GM06990 (cell line): ENCODE results near the gene CENATAC.
"Not testable (repeated sequence)": the region's sequence is repeated elsewhere in the genome, so short reads cannot be mapped to it uniquely, and the experiment has no call there.

ENCODE experiments used
- DNase-seq: peaks from one replicate; pipeline ENCODE4 v3.0.0-alpha.2; 2011; ENCODE audit not compliant: insufficient read length; ENCODE audit errors: extremely low read depth
- H3K27me3 ChIP-seq: replicated peaks from 2 replicates; pipeline ENCODE4 v1.6.0; 2011; ENCODE audit warnings: low read length; ENCODE audit not compliant: control insufficient read depth, insufficient read depth
- H3K36me3 ChIP-seq: 2 replicates; pipeline ENCODE4 v1.5.1; 2011; ENCODE audit warnings: low read length; ENCODE audit not compliant: control insufficient read depth, insufficient read depth
- H3K4me3 ChIP-seq: replicated peaks from 2 replicates; pipeline ENCODE4 v1.5.1; 2011; ENCODE audit warnings: low read depth, mild to moderate bottlenecking, control low read depth, low read length
- TF ChIP-seq, protein P1 (sequence below): IDR thresholded peaks from 2 replicates; pipeline ENCODE4 v1.5.1; 2011; ENCODE audit warnings: low read length, control low read depth, mild to moderate bottlenecking, inconsistent platforms; ENCODE audit not compliant: insufficient read depth, poor library complexity, severe bottlenecking

CENATAC gene

GRCh38 chr11:118957968-118958367, 40.0 kb upstream of the CENATAC start:
- DNase-seq: no peak
- Histone ChIP-seq H3K36me3 (no peaks in the 10 kb centered on the region), H3K27me3 (peaks cover 1% of the 10 kb centered on the region), H3K4me3 (no peak overlapping the region)
- TF ChIP-seq, protein P1, sequence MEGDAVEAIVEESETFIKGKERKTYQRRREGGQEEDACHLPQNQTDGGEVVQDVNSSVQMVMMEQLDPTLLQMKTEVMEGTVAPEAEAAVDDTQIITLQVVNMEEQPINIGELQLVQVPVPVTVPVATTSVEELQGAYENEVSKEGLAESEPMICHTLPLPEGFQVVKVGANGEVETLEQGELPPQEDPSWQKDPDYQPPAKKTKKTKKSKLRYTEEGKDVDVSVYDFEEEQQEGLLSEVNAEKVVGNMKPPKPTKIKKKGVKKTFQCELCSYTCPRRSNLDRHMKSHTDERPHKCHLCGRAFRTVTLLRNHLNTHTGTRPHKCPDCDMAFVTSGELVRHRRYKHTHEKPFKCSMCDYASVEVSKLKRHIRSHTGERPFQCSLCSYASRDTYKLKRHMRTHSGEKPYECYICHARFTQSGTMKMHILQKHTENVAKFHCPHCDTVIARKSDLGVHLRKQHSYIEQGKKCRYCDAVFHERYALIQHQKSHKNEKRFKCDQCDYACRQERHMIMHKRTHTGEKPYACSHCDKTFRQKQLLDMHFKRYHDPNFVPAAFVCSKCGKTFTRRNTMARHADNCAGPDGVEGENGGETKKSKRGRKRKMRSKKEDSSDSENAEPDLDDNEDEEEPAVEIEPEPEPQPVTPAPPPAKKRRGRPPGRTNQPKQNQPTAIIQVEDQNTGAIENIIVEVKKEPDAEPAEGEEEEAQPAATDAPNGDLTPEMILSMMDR: no peak

DNA sequence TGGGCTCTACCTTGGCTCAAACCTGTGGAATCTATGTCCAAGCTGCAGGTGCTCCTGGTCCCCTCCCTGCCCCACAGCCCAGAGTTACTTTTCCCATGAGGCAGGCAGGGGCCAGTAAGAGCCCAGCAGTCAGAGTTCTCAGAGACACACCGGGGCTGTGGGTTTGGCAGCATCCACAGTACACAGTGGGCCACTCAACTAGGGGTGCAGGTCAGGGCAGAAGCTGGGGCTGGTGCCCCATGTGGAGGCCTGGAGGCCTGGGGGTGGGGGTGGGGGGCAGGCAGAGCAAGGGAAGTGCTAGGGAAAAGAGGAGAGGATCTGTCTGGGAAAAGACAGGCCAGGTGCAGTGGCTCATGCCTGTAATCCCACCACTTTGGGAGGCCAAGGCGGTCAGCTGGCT, 39.4 kb upstream of the CENATAC start:
- TF ChIP-seq, protein P1: no peak
- Histone ChIP-seq H3K27me3 (no peaks in the 10 kb centered on the region; the same call in none of the 2 replicates), H3K4me3 (no peak overlapping the region), H3K36me3 (no peaks in the 10 kb centered on the region)
- no peak for DNase-seq

DNA sequence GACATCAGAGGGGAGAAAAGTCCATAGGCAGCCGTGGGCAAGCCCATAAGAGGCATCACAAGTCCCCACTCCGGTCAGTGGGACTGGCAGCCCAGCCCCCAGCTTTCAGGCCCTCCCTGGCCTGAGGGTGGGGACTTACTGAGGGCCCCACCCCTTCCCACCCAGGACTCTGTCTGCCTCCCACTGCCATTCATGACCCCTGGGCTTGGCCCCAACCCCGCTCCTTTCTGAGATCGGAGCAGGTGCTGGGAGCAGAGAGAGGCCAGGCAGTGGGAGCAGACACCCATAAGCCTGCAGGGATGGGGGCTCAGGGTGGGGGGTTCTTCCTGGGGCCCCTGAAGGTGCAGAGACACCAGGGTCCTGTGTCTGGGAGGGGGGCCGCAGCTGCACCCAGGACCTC, 36.7 kb upstream of the CENATAC start:
- DNase-seq: no peak
- H3K27me3 ChIP-seq: no peaks in the 10 kb centered on the region; the same call in none of the 2 replicates
- H3K36me3 ChIP-seq: no peaks in the 10 kb centered on the region
- no peak overlapping the region for H3K4me3 ChIP-seq
- TF ChIP-seq, protein P1: no peak

DNA sequence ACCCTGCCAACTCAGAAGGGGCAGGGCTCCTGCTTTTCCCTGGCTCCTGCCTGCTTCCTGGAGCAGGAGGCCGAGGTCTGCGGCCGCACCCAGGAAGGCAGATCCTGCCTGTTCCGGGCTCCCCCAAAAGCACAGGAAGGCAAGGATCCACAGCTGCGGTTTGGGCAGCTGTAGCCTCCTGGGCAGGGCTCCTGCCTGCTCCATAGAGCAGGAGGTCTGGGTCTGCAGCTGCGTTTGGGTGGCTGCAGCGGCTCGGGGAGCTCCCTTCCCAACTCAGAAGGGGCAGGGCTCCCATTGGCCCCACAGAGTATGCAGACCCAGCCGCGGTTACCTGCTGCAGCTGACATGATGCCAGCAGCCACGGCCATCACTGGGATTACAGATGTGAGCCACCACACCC, 36.3 kb upstream of the CENATAC start:
- Histone ChIP-seq H3K36me3 (no peaks in the 10 kb centered on the region), H3K4me3 (no peak overlapping the region), H3K27me3 (no peaks in the 10 kb centered on the region; the same call in none of the 2 replicates)
- no peak for DNase-seq
- TF ChIP-seq, protein P1: no peak

DNA sequence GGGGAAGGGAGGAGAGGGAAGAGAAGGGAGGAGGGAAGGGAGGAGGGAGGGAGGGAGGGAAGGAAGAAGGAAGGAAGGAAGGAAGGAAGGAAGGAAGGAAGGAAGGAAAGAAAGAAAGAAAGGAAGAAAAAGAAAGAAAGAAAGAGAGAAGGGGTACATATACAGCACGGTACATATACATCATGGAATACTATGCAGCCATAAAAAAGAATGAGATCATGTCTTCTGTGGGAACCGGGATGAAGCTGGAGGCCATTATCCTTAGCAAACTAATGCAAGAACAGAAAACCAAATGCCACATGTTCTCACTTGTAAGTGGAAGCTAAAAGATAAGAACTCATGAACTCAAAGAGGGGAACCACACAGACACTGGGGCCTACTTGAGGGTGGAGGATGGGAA, 28.4 kb upstream of the CENATAC start:
- not testable (repeated sequence) for H3K4me3 ChIP-seq, H3K36me3 ChIP-seq, DNase-seq, H3K27me3 ChIP-seq

DNA sequence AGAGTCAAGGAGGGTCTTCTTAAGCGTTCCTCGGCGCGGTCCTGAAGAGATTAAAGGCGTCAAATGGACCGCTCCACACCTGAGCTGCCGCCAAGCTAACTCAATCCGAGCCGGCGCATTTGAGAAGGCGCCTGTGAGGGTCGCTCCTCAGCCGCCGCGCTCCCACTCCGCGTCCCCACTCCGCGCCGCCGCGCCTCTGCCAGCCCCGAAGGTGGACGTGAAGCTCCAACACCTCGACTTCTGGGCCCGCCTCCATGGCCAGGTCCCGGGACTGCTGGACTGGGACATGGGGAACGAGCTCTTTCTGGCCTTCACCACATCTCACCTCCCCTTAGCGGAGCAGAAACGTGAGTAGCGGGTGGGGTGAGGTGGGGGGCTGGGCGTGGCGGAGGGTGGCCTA, 26.3 kb upstream of the CENATAC start, which contains the start of gene FOXR1:
TSS of gene FOXR1 (plus strand) at position 116 of the 400 bp plus-strand sequence. CDS start at position 287, 171 bp downstream.
- Histone ChIP-seq H3K4me3 (no peak within 1 kb of the TSS), H3K27me3 (no peaks in the 10 kb centered on the region), H3K36me3 (no peaks in the 10 kb centered on the region)
- DNase-seq: no peak
- TF ChIP-seq, protein P1: no peak
